Measurements from ENCODE around the gene OLR1.

The OLR1 gene

GRCh38 chr12:10213168-10214135 is 41.5 kb upstream of the OLR1 start:
- H3K4me3 ChIP-seq (ENCODE audit: low read length) = peak overlapping the region; percentile 99
- DNase-seq (ENCODE audit: low read depth) = peak; percentile 92
- TF ChIP-seq CTCF (conservative IDR thresholded peaks at IDR 0.05; ENCODE audit: low read length) = no peak

GRCh38 chr12:10212739-10213131 is 40.8 kb upstream of the OLR1 start, which contains the start of gene GABARAPL1:
TSS of gene GABARAPL1 (plus strand) at chr12:10212877. CDS start at chr12:10213130, 253 bp downstream.
- TF ChIP-seq CTCF (conservative IDR thresholded peaks at IDR 0.05; ENCODE audit: low read length) = no peak
- DNase-seq (ENCODE audit: low read depth) = peak; percentile 86
- peak within 1 kb of the TSS; percentile 99 for H3K4me3 ChIP-seq (ENCODE audit: low read length)

GRCh38 chr12:10211940-10212738 is 40.2 kb upstream of the OLR1 start:
- H3K4me3 ChIP-seq (ENCODE audit: low read length) = peak overlapping the region; percentile 99
- TF ChIP-seq CTCF (conservative IDR thresholded peaks at IDR 0.05; ENCODE audit: low read length) = no peak
- peak; percentile 99 for DNase-seq (ENCODE audit: low read depth)

- DNase-seq (ENCODE audit: low read depth) = no peak
- no peak for TF ChIP-seq CTCF (conservative IDR thresholded peaks at IDR 0.05; ENCODE audit: low read length)
- H3K4me3 ChIP-seq (ENCODE audit: low read length) = no peak overlapping the region
Observed at GRCh38 chr12:10211101-10211939, 39.4 kb upstream of the OLR1 start.

GRCh38 chr12:10210225-10210624 is 38.3 kb upstream of the OLR1 start:
- TF ChIP-seq CTCF (conservative IDR thresholded peaks at IDR 0.05; ENCODE audit: low read length) = no peak
- no peak overlapping the region for H3K4me3 ChIP-seq (ENCODE audit: low read length)
- no peak for DNase-seq (ENCODE audit: low read depth)

GRCh38 chr12:10207136-10207535 is 35.2 kb upstream of the OLR1 start:
- no peak for TF ChIP-seq CTCF (conservative IDR thresholded peaks at IDR 0.05; ENCODE audit: low read length)
- H3K4me3 ChIP-seq (ENCODE audit: low read length) = no peak overlapping the region
- no peak for DNase-seq (ENCODE audit: low read depth)
